ENCODE data around the gene PIANP. TPM values are rescaled to one million over a fixed set of nuclear protein-coding genes. Genes with fewer than 3 reads are reported as not detected.

PIANP gene
- polyA plus RNA-seq, 1 donor, result 5.4 TPM

DNA sequence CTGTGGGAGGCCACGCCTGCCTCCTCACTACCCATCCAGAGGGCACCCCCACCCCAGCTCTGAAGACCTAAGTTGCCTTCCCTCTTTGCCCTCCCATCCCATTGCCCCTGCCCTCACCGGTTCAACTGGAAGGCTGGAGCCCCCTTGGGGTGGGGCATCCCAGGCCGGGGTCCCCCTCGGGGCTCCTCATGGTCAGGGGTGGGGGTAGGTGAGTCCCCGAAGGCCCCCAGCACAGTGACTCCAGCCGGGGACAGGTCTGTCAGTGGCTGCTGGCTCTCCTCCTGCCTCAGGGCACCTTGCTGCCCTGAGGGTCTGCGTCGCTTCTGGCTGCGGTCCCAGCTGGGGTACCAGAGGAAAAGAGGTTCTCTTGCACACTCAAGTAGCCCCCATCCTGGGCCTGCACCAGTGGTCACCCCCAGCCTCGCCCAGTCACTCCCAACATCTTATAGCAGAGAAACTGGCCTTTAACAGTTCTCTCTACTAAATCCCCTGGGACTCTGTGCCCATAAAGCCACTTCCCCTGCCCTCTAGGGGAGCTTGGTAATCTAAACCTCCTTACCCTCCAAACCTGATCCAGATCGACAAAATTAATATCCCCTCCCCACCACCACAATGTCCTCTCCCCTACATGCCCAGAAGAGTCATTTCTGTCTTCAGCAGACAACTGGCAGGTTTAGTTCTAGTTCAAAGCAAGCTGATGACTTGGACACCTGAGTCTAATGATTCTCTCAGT is 5.1 kb downstream of the PIANP start:
- no peaks in the 10 kb centered on the region for H3K36me3 ChIP-seq (ENCODE audit: control insufficient read depth, insufficient read depth, low read length)
- no CpG with 5 or more reads among the region's 11 CpGs for WGBS (ENCODE audit: insufficient coverage, low lambda C conversion rate)
- H3K9me3 ChIP-seq (ENCODE audit: control insufficient read depth, low read depth, low read length), result peaks cover 5% of the 10 kb centered on the region
- no peak overlapping the region for H3K4me3 ChIP-seq (ENCODE audit: low read length)
- no peak overlapping the region for H3K27ac ChIP-seq (ENCODE audit: low read length)
- DNase-seq, result no peak
- H3K4me1 ChIP-seq (ENCODE audit: control insufficient read depth, insufficient read depth, low read length), result peaks cover 1% of the 10 kb centered on the region
- H3K27me3 ChIP-seq (ENCODE audit: control insufficient read depth, insufficient read depth, low read length), result peaks cover 37% of the 10 kb centered on the region

DNA sequence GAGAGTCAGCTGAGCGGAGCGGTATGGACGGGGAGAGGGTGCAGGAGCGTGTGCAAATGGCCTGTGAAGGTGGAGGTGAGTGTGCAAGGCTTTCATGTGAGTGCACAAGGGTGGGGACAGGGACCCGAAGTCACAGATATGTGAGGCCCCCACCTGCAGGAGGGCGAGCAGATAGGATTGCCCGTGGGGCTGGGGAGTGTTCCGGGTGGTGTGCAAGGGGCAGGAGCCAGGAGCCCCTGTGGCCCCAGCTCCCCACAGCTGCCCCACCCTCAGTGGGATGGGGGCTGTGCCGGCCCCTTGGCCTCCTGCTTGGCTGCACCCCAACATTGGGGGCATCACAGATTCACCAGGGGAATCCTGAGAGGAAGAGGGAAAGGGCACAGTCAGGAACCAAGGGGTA is 5.9 kb downstream of the PIANP start:
- peaks cover 5% of the 10 kb centered on the region for H3K4me1 ChIP-seq (ENCODE audit: control insufficient read depth, insufficient read depth, low read length)
- H3K36me3 ChIP-seq (ENCODE audit: control insufficient read depth, insufficient read depth, low read length), result no peaks in the 10 kb centered on the region
- no peak overlapping the region for H3K4me3 ChIP-seq (ENCODE audit: low read length)
- H3K27me3 ChIP-seq (ENCODE audit: control insufficient read depth, insufficient read depth, low read length), result peaks cover 30% of the 10 kb centered on the region
- WGBS (ENCODE audit: insufficient coverage, low lambda C conversion rate), result 83% methylated on average over 3 of the region's 9 CpGs
- H3K27ac ChIP-seq (ENCODE audit: low read length), result no peak overlapping the region
- H3K9me3 ChIP-seq (ENCODE audit: control insufficient read depth, low read depth, low read length), result peaks cover under 1% of the 10 kb centered on the region
- DNase-seq, result no peak

DNA sequence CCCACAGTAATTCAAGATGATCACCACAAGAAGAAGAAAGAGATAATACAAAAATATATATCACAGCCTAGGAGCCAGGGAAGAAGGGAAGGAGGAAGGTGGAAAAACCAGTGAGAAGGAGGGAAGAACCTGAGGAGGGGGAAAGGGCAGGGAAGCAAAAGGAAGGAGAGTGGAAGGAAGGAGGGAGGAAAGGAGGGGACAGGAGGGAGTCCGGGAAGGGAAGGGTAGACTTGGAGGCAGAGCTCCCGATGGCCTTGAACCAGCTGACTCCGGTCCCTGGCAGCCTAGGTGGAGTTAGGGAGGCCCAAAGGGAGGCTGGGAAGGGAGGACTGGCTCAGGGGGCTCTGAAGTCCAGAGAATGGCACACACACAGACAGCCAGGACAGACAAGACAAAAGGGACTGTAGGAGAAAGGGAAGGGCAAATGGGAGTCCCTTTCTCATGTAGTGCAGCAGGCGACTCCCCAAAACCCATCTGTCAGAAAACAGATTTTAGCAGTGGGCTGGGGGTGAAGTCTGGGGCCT is 6.7 kb downstream of the PIANP start:
- no peaks in the 10 kb centered on the region for H3K9me3 ChIP-seq (ENCODE audit: control insufficient read depth, low read depth, low read length)
- no peaks in the 10 kb centered on the region for H3K36me3 ChIP-seq (ENCODE audit: control insufficient read depth, insufficient read depth, low read length)
- WGBS (ENCODE audit: insufficient coverage, low lambda C conversion rate), result 85% methylated on average over 2 of the region's 4 CpGs
- H3K27ac ChIP-seq (ENCODE audit: low read length), result no peak overlapping the region
- H3K4me1 ChIP-seq (ENCODE audit: control insufficient read depth, insufficient read depth, low read length), result peaks cover 5% of the 10 kb centered on the region
- peaks cover 22% of the 10 kb centered on the region for H3K27me3 ChIP-seq (ENCODE audit: control insufficient read depth, insufficient read depth, low read length)
- DNase-seq, result no peak
- no peak overlapping the region for H3K4me3 ChIP-seq (ENCODE audit: low read length)

DNA sequence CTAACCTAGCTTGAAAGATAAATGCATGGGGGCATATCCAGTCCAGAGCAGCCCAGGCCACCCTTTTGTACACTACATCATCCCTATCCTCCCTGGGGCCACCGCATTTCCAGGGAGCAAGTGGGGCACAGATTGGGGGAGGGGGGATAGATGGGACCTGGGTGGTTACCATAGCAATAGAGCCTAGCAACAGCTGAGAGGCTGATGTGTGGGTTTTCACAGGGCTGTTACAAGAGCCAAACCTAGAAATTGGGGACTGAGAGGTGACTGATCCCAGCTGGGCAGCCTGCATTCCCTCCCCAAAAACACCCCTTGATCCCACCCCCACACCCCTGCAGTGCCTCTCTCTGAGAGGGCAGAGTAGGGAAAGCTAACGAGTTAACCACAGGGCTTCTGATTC is 7.7 kb downstream of the PIANP start:
- H3K4me1 ChIP-seq (ENCODE audit: control insufficient read depth, insufficient read depth, low read length), result peaks cover 5% of the 10 kb centered on the region
- no peak overlapping the region for H3K4me3 ChIP-seq (ENCODE audit: low read length)
- H3K27ac ChIP-seq (ENCODE audit: low read length), result no peak overlapping the region
- WGBS (ENCODE audit: insufficient coverage, low lambda C conversion rate), result no CpG with 5 or more reads among the region's 2 CpGs
- DNase-seq, result no peak
- no peaks in the 10 kb centered on the region for H3K36me3 ChIP-seq (ENCODE audit: control insufficient read depth, insufficient read depth, low read length)
- H3K27me3 ChIP-seq (ENCODE audit: control insufficient read depth, insufficient read depth, low read length), result peaks cover 12% of the 10 kb centered on the region
- no peaks in the 10 kb centered on the region for H3K9me3 ChIP-seq (ENCODE audit: control insufficient read depth, low read depth, low read length)

DNA sequence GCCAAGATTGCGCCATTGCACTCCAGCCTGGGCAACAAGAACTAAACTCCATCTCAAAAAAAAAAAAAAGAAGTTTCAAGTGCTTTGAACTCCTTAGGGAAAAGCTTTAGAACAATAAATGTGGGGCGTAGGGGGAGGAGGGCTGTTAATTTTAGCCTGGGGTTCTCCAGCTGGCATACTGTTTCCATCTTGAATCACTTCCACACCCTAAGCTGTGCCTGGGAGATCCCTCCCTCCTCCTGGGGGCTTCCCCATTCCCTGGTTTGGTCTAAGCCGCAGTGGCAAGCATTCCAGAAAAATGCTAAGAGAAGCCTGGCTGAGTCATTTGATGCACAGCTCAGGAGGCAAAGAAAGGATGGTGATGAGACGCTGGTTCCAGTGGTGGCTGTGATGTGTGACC is 9.1 kb downstream of the PIANP start:
- Histone ChIP-seq H3K4me1 (ENCODE audit: control insufficient read depth, insufficient read depth, low read length) (peaks cover 5% of the 10 kb centered on the region), H3K27me3 (ENCODE audit: control insufficient read depth, insufficient read depth, low read length) (no peaks in the 10 kb centered on the region), H3K27ac (ENCODE audit: low read length) (no peak overlapping the region), H3K9me3 (ENCODE audit: control insufficient read depth, low read depth, low read length) (no peaks in the 10 kb centered on the region), H3K4me3 (ENCODE audit: low read length) (no peak overlapping the region), H3K36me3 (ENCODE audit: control insufficient read depth, insufficient read depth, low read length) (no peaks in the 10 kb centered on the region)
- WGBS (ENCODE audit: insufficient coverage, low lambda C conversion rate), result no CpG with 5 or more reads among the region's 4 CpGs
- DNase-seq, result no peak

DNA sequence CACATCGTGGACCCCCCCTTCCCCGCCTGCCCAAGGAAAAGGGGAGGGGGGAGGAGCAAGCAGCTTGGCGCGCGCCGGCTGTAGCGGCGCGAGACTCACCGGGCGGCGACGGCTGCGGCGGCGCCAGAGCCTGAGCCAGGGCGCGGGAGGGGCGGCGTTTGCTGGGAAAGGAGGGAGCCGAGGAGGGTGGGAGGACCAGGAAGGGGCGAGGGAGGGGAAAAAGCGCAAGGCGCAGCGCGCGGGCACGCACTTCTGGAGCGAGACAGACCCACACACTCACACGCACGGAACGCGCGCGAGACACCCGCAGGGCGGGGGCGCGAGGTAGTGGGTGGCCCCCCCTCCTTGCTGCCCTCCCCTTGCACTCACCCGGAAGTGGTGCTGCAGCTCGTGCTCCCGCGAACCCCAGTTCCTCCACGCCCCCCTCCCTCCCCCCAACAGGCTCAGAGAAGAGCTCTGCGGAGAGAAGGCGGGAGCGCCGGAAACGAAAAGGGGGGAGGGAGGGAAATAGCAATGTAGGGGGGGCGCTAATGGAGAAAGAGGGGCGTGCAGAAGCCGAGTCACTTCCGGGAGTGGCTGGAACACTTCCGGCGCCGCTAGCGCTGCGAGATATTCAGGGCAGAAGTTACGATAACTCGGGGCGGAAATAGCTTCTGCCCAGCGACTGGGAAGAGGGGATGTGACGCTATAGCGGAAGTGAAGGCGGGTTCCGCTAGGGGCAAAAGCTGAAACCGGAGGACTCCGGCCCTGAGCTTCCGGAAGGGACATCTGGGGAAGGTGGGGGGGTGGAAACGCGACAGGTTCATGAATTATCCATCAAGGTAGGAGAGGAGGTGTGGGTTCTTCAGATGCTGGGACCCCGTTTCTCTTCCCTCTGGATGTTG is 11.4 kb downstream of the PIANP start, which contains the start of gene ZNF384:
TSS of gene ZNF384 (minus strand) at position 377 of the 884 bp plus-strand sequence. CDS start 9,855 bp downstream, outside the sequence.
- peak within 1 kb of the TSS; percentile 87 for H3K4me3 ChIP-seq (ENCODE audit: low read length)
- peaks cover 5% of the 10 kb centered on the region for H3K36me3 ChIP-seq (ENCODE audit: control insufficient read depth, insufficient read depth, low read length)
- peak; percentile 99 to 100 for DNase-seq
- no peaks in the 10 kb centered on the region for H3K27me3 ChIP-seq (ENCODE audit: control insufficient read depth, insufficient read depth, low read length)
- peak within 1 kb of the TSS; percentile 93 for H3K27ac ChIP-seq (ENCODE audit: low read length)
- peaks cover 5% of the 10 kb centered on the region for H3K4me1 ChIP-seq (ENCODE audit: control insufficient read depth, insufficient read depth, low read length)
- WGBS (ENCODE audit: insufficient coverage, low lambda C conversion rate), result no CpG with 5 or more reads among the region's 72 CpGs
- H3K9me3 ChIP-seq (ENCODE audit: control insufficient read depth, low read depth, low read length), result no peaks in the 10 kb centered on the region

DNA sequence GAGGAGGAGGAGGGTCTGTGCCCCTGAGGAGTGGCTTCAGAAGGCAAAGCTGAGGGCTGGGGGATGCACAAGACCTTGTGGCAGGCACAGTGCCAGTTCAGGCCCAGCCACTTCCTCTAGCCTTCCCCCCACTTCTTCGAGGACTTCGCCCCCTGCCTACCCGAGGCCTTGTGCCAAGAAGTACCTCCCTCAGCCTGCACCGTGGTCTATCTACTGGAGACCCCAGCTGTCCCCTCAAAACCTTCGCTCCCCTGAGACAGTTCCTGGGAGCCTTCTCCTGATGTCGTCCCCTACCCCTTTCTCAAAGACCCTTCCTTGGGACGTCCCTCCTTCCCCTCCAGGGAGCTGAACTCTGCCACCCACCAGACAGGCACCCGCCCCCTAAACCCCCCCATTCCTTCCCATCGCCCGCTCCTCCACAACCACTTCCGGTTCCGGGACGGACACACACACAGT is 12.0 kb downstream of the PIANP start:
- Histone ChIP-seq H3K4me1 (ENCODE audit: control insufficient read depth, insufficient read depth, low read length) (peaks cover 5% of the 10 kb centered on the region), H3K9me3 (ENCODE audit: control insufficient read depth, low read depth, low read length) (no peaks in the 10 kb centered on the region), H3K36me3 (ENCODE audit: control insufficient read depth, insufficient read depth, low read length) (peaks cover 7% of the 10 kb centered on the region), H3K27me3 (ENCODE audit: control insufficient read depth, insufficient read depth, low read length) (no peaks in the 10 kb centered on the region), H3K4me3 (ENCODE audit: low read length) (peak overlapping the region; percentile 87), H3K27ac (ENCODE audit: low read length) (peak overlapping the region; percentile 93)
- DNase-seq, result peak; percentile 75 to 91
- WGBS (ENCODE audit: insufficient coverage, low lambda C conversion rate), result no CpG with 5 or more reads among the region's 13 CpGs

DNA sequence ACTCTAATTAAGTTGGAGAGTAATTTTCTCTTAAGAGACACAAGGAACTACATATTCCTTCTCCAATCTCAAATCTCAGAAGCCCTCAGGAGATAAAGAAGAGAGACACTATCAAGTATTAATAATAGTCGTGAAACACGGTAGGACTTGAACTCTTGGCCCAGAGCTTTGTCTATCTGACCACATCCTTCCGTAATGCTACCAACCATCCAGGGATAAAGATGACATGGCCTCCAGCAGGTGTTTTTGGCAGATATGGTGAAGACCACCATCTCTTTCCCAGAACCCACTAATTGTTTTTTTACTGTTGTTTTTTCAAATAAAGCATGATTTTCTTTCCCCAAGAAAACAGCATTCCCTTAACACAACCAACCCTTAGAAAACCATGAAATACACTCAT is 14.8 kb downstream of the PIANP start:
- Histone ChIP-seq H3K36me3 (ENCODE audit: control insufficient read depth, insufficient read depth, low read length) (peaks cover 17% of the 10 kb centered on the region), H3K27ac (ENCODE audit: low read length) (no peak overlapping the region), H3K4me1 (ENCODE audit: control insufficient read depth, insufficient read depth, low read length) (peaks cover 5% of the 10 kb centered on the region), H3K9me3 (ENCODE audit: control insufficient read depth, low read depth, low read length) (no peaks in the 10 kb centered on the region), H3K27me3 (ENCODE audit: control insufficient read depth, insufficient read depth, low read length) (no peaks in the 10 kb centered on the region), H3K4me3 (ENCODE audit: low read length) (no peak overlapping the region)
- no CpG with 5 or more reads among the region's 3 CpGs for whole genome bisulfite sequencing (ENCODE audit: insufficient coverage, low lambda C conversion rate)
- no peak for DNase-seq

DNA sequence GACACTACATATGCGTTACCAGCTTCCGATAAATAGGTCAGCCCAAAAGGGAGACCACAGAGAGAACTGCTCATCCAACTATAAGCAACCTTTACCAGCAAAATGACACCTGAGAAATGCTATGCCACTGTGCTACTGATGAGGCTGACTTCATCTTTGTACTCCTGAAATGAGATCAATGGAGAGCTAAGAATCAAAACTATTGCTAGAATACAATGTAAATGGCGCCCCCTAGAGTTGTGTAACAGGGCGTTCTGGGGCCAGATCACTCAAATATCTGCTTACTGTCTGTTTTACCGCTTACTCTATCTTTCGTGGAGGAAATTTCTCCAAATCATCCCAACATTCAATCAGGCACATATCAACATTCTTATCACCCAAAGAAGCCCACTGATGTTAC is 16.0 kb downstream of the PIANP start:
- H3K36me3 ChIP-seq (ENCODE audit: control insufficient read depth, insufficient read depth, low read length), result peaks cover 24% of the 10 kb centered on the region
- no peaks in the 10 kb centered on the region for H3K27me3 ChIP-seq (ENCODE audit: control insufficient read depth, insufficient read depth, low read length)
- no peak overlapping the region for H3K27ac ChIP-seq (ENCODE audit: low read length)
- H3K4me1 ChIP-seq (ENCODE audit: control insufficient read depth, insufficient read depth, low read length), result no peaks in the 10 kb centered on the region
- H3K4me3 ChIP-seq (ENCODE audit: low read length), result no peak overlapping the region
- DNase-seq, result no peak
- H3K9me3 ChIP-seq (ENCODE audit: control insufficient read depth, low read depth, low read length), result no peaks in the 10 kb centered on the region
- WGBS (ENCODE audit: insufficient coverage, low lambda C conversion rate), result no CpG with 5 or more reads among the region's 6 CpGs

DNA sequence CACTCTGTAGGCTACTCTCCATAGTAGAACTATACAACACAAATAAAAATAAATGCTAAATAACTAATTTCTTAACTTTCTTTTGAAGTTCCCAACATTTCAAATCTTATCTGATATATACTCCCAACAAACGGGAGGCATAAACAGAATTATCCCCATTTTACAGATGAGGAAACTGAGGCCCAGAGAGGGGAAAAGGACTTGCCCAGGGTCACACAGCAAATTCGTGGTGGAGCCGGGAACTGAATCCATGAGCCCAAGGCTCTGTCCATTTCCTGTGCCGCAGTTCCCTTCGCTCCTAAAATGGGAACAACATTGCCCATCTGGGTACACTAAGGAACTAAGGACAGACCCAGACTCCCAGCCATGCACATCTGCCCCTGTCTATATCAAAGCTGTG is 23.7 kb downstream of the PIANP start:
- Histone ChIP-seq H3K27me3 (ENCODE audit: control insufficient read depth, insufficient read depth, low read length) (no peaks in the 10 kb centered on the region), H3K27ac (ENCODE audit: low read length) (no peak overlapping the region), H3K4me3 (ENCODE audit: low read length) (no peak overlapping the region), H3K9me3 (ENCODE audit: control insufficient read depth, low read depth, low read length) (no peaks in the 10 kb centered on the region), H3K36me3 (ENCODE audit: control insufficient read depth, insufficient read depth, low read length) (peaks cover 87% of the 10 kb centered on the region), H3K4me1 (ENCODE audit: control insufficient read depth, insufficient read depth, low read length) (no peaks in the 10 kb centered on the region)
- no CpG with 5 or more reads among the region's 5 CpGs for WGBS (ENCODE audit: insufficient coverage, low lambda C conversion rate)
- no peak for DNase-seq
